GM23338 (cell line): ENCODE results near the gene SETMAR.

Experiments
- CREB1 ChIP-seq: fragments of 250-450 bp; sonication (Bioruptor Pico); IDR thresholded peaks from 2 replicates; pipeline ENCODE4 v1.5.0; 2020; ENCODE audit warnings: low read depth, mild to moderate bottlenecking, moderate library complexity
- CTCF ChIP-seq, 2 experiments: fragments of 200-600 bp in 1 of 2; sonication (generic) in 1 of 2; conservative IDR thresholded peaks; 2 replicates each; pipeline versions ENCODE4 v1.5.1 to v1.6.1; 2016 to 2017; ENCODE audit warnings: antibody characterized with exemption in 2 of 2, low read depth in 2 of 2, mild to moderate bottlenecking in 2 of 2, moderate library complexity in 1 of 2
- EZH2 ChIP-seq: fragments of 200-600 bp; sonication (generic); IDR thresholded peaks from one replicate; pipeline ENCODE4 v1.8.0; 2017; ENCODE audit warnings: antibody characterized with exemption, mild to moderate bottlenecking, low read depth; ENCODE audit not compliant: unreplicated experiment
- POLR2AphosphoS5 ChIP-seq: IDR thresholded peaks from 2 replicates; pipeline ENCODE4 v1.6.1; 2016; ENCODE audit warnings: antibody characterized with exemption, low read depth

- no peak for TF ChIP-seq CTCF (conservative IDR thresholded peaks at IDR 0.05; ENCODE audit: low read depth in 2 of 2)
- TF ChIP-seq POLR2AphosphoS5: no peak
- TF ChIP-seq CREB1 (CRISPR knock-in tag): no peak
- no peak for TF ChIP-seq EZH2
These were observed 7.8 kb downstream of the SETMAR start for GRCh38 chr3:4310971-4311370.
